GM12878 (cell line): Measurements from ENCODE around the gene OR10H4. TPM values are rescaled to one million over a fixed set of nuclear protein-coding genes. Genes with fewer than 3 reads are reported as not detected.

Experiments
- ATAC-seq: fragments of 200-7000 bp; cut with Tn5 transposase; 3 replicates; pipeline ENCODE4 v1.9.1; 2020; ENCODE audit warnings: mild to moderate bottlenecking, moderate library complexity
- BruUV-seq: library from RNA; stranded (reverse); fragments of 400-500 nt; replicated peaks from 2 replicates; lab custom pipeline; 2021; lab: Mats Ljungman, UMichigan
- CTCF ChIA-PET: fragments of 300-600 bp; sonication (Branson Sonifier 250); formaldehyde crosslinking; extraction: SDS; loops from one replicate; lab custom pipeline; 2021; ENCODE audit warnings: inconsistent platforms; lab: Yijun Ruan, JAX
- POLR2A ChIA-PET: fragments of 350-600 bp; formaldehyde crosslinking; extraction: SDS; loops from one replicate; lab custom pipeline; 2021; ENCODE audit warnings: inconsistent platforms; lab: Charles Lee
- RAD21 ChIA-PET: fragments of 300-600 bp; sonication (Branson Sonifier 250); formaldehyde crosslinking; loops from one replicate; lab custom pipeline; 2023; ENCODE audit warnings: antibody characterized with exemption; ENCODE audit not compliant: unreplicated experiment; lab: Charles Lee
- SMC1A ChIA-PET: fragments of 300-600 bp; sonication (Branson Sonifier 250); formaldehyde crosslinking; loops from one replicate; lab custom pipeline; 2023; ENCODE audit not compliant: unreplicated experiment, uncharacterized antibody; lab: Charles Lee
- DNase-seq: peaks from one replicate; pipeline ENCODE4 v3.0.0-alpha.2; 2011; ENCODE audit warnings: low read depth, low spot score
- FAIRE-seq: peaks from 3 replicates; lab custom pipeline; 2011; peaks lifted over from hg19 to GRCh38; lab: Jason Lieb, UNC
- H2AFZ ChIP-seq: 2 replicates; pipeline ENCODE4 v1.6.0; 2011; ENCODE audit warnings: low read depth, low read length, control low read depth; ENCODE audit not compliant: control insufficient read depth
- H3K27ac ChIP-seq: 2 replicates; pipeline ENCODE4 v1.5.1; 2011; ENCODE audit warnings: control low read depth; ENCODE audit not compliant: control insufficient read depth, insufficient read depth
- H3K27me3 ChIP-seq, 2 experiments: replicated peaks in 1 of 2; 2 replicates each; pipeline versions ENCODE4 v1.6.0 to v1.6.1; 2011; ENCODE audit warnings: low read length in 1 of 2; ENCODE audit not compliant: control insufficient read depth in 2 of 2, insufficient read depth in 2 of 2
- H3K36me3 ChIP-seq, 2 experiments: 2 replicates each; pipeline ENCODE4 v1.5.1; 2011; ENCODE audit warnings: low read length in 1 of 2; ENCODE audit not compliant: control insufficient read depth in 2 of 2, insufficient read depth in 2 of 2
- H3K4me1 ChIP-seq: 2 replicates; pipeline ENCODE4 v1.6.1; 2011; ENCODE audit warnings: mild to moderate bottlenecking, low read length, moderate library complexity, mixed read lengths; ENCODE audit not compliant: control insufficient read depth, insufficient read depth
- H3K4me2 ChIP-seq: 2 replicates; pipeline ENCODE4 v1.6.0; 2011; ENCODE audit warnings: control low read depth; ENCODE audit not compliant: control insufficient read depth, insufficient read depth
- H3K4me3 ChIP-seq: fragments of 200-600 bp; sonication (generic); 2 replicates; pipeline ENCODE4 v1.5.1; 2016
- H3K79me2 ChIP-seq: 2 replicates; pipeline ENCODE4 v1.6.0; 2011; ENCODE audit warnings: low read length; ENCODE audit not compliant: control insufficient read depth, insufficient read depth
- H3K9ac ChIP-seq: 2 replicates; pipeline ENCODE4 v1.8.0; 2011; ENCODE audit warnings: low read length, control low read depth, mixed read lengths; ENCODE audit not compliant: control insufficient read depth, insufficient read depth
- H3K9me3 ChIP-seq: replicated peaks from 3 replicates; pipeline ENCODE4 v1.5.1; 2011; ENCODE audit warnings: mild to moderate bottlenecking, low read length; ENCODE audit not compliant: control insufficient read depth, insufficient read depth
- H4K20me1 ChIP-seq: 2 replicates; pipeline ENCODE4 v1.6.0; 2011; ENCODE audit not compliant: control insufficient read depth, insufficient read depth
- BMI1 ChIP-seq: fragments of 450-650 bp; IDR thresholded peaks from 2 replicates; pipeline ENCODE4 v1.6.1; 2016; ENCODE audit warnings: mild to moderate bottlenecking, moderate library complexity, borderline replicate concordance
- CREB1 ChIP-seq: IDR thresholded peaks from 2 replicates; pipeline ENCODE4 v1.6.1; 2012; ENCODE audit warnings: low read depth, mild to moderate bottlenecking, inconsistent platforms
- EZH2 ChIP-seq: IDR thresholded peaks from 2 replicates; pipeline ENCODE4 v1.6.1; 2012; ENCODE audit warnings: low read depth, mild to moderate bottlenecking, control low read depth, inconsistent platforms, low read length, borderline replicate concordance; ENCODE audit not compliant: control insufficient read depth
- FOS ChIP-seq: IDR thresholded peaks from 3 replicates; pipeline ENCODE4 v1.6.1; 2011; ENCODE audit warnings: borderline replicate concordance; ENCODE audit not compliant: insufficient read length; ENCODE audit errors: extremely low read depth
- HDAC2 ChIP-seq: fragments of 200-600 bp; sonication (generic); IDR thresholded peaks from 2 replicates; pipeline ENCODE4 v1.6.1; 2017
- HDGF ChIP-seq: fragments of 450-650 bp; IDR thresholded peaks from 2 replicates; pipeline ENCODE4 v1.6.1; 2016; ENCODE audit warnings: antibody characterized with exemption
- NFIC ChIP-seq: IDR thresholded peaks from 2 replicates; pipeline ENCODE4 v1.6.1; 2012; ENCODE audit warnings: low read depth, mild to moderate bottlenecking, inconsistent platforms, low read length, moderate library complexity
- NRF1 ChIP-seq: conservative IDR thresholded peaks from 2 replicates; pipeline ENCODE4 v1.6.1; 2011; ENCODE audit warnings: mild to moderate bottlenecking, low read depth, low read length, improper control_type of control experiment
- PAX5 ChIP-seq: IDR thresholded peaks from 2 replicates; pipeline ENCODE4 v1.6.1; 2011; ENCODE audit warnings: low read depth, low read length, borderline replicate concordance
- POLR2AphosphoS2 ChIP-seq: IDR thresholded peaks from 2 replicates; pipeline ENCODE4 v1.6.1; 2011; ENCODE audit warnings: low read depth, mild to moderate bottlenecking, low read length, improper control_type of control experiment, moderate library complexity
- POLR2AphosphoS5 ChIP-seq: IDR thresholded peaks from 2 replicates; pipeline ENCODE4 v1.6.1; 2011; ENCODE audit warnings: mild to moderate bottlenecking, low read length, inconsistent platforms
- SMARCA5 ChIP-seq: fragments of 450-650 bp; IDR thresholded peaks from 2 replicates; pipeline ENCODE4 v1.6.1; 2017; ENCODE audit warnings: mild to moderate bottlenecking
- SP1 ChIP-seq: IDR thresholded peaks from one replicate; pipeline ENCODE4 v1.6.1; 2011; ENCODE audit warnings: low read depth, low read length
- SUZ12 ChIP-seq: fragments of 200-600 bp; sonication (generic); IDR thresholded peaks from one replicate; pipeline ENCODE4 v1.6.1; 2018; ENCODE audit warnings: antibody characterized with exemption, mild to moderate bottlenecking; ENCODE audit not compliant: unreplicated experiment
- YBX1 ChIP-seq: fragments of 450-650 bp; IDR thresholded peaks from 2 replicates; pipeline ENCODE4 v1.6.1; 2016; ENCODE audit warnings: antibody characterized with exemption
- WGBS: methylation state at CpG from one replicate; pipeline ENCODE4 v1.1.6; 2016; ENCODE audit warnings: low lambda C conversion rate; ENCODE audit not compliant: insufficient replicate concordance, insufficient coverage; ENCODE audit errors: missing lambda C conversion rate; 5-methylcytosine and 5-hydroxymethylcytosine counted together
- in situ Hi-C: fragments of 300-500 bp; cut with MboI; formaldehyde crosslinking; loops from 9 replicates; pipeline ENCODE4 v1.14.3; 2018; ENCODE audit warnings: mixed read lengths
- intact Hi-C: fragments of 100-400 bp; cut with micrococcal nuclease; formaldehyde crosslinking; loops from one replicate; pipeline ENCODE4 v1.14.2; 2022; ENCODE audit not compliant: unreplicated experiment
- polyA plus RNA-seq, 11 experiments: library from polyadenylated mRNA; depleted of rRNA in 4 of 11; unstranded in 6 of 11; stranded (reverse) in 5 of 11; fragments of >200 nt; fragmentation: Nextera tagmentation in 4 of 11; fragmentation: Illumina TruSeq in 1 of 11; extraction: Ambion mirVana in 4 of 11; extraction: Trizol in 1 of 11; gene quantifications; 1 replicate in 1 of 11; 2 replicates in 10 of 11; pipeline versions ENCODE4 v1.2.1 to v1.2.3, GENCODE V29; 2011 to 2016; ENCODE audit warnings: inconsistent platforms in 2 of 11, missing spikeins in 2 of 11, low read depth in 1 of 11
- total RNA-seq, 4 experiments: library from RNA; depleted of rRNA in 3 of 4; stranded (reverse); fragments of >200 nt in 3 of 4; fragmentation: Illumina TruSeq in 1 of 4; extraction: Trizol in 1 of 4; gene quantifications; 2 replicates each; pipeline versions ENCODE4 v1.2.1 to v1.2.3, GENCODE V29; 2013 to 2021
- TF ChIP-seq, protein P1 (sequence below): fragments of 450-650 bp; IDR thresholded peaks from 2 replicates; pipeline ENCODE4 v1.6.1; 2016; ENCODE audit warnings: mild to moderate bottlenecking
- TF ChIP-seq, protein P2 (sequence below): fragments of 450-650 bp; IDR thresholded peaks from 2 replicates; pipeline ENCODE4 v1.6.1; 2018; ENCODE audit warnings: mild to moderate bottlenecking, low read depth, moderate library complexity; ENCODE audit not compliant: partially characterized antibody

OR10H4 gene
- total and polyA plus RNA-seq, 10 of the 15 experiments (the other 5 are each of a cell fraction or from before 2014, with no cell fraction given), result not detected

- H3K4me3 ChIP-seq, result no peak overlapping the region
- H3K79me2 ChIP-seq, result no peaks in the 10 kb centered on the region
- intact Hi-C loops, result no loop called here
- POLR2A ChIA-PET, result no interaction called here
- H3K9me3 ChIP-seq, result peaks cover 2% of the 10 kb centered on the region; the same call in 1 of the 3 replicates
- CTCF ChIA-PET, result no interaction called here
- H3K36me3 ChIP-seq, result no peaks in the 10 kb centered on the region
- in situ Hi-C loops, result no loop called here
- no peak for ATAC-seq
- no peak overlapping the region for H2AFZ ChIP-seq
- no peaks in the 10 kb centered on the region for H4K20me1 ChIP-seq
- SMC1A ChIA-PET, result no interaction called here
- no peak overlapping the region for H3K27ac ChIP-seq
- RAD21 ChIA-PET, result no interaction called here
- TF ChIP-seq YBX1 (no peak), PAX5 (no peak), EZH2 (no peak), SMARCA5 (no peak), SUZ12 (no peak), HDAC2 (no peak), NRF1 (no peak)
- TF ChIP-seq, all 136 proteins: peak for 0
- H3K9ac ChIP-seq, result no peak overlapping the region
- H3K4me2 ChIP-seq, result no peak overlapping the region
- FAIRE-seq (no peak), DNase-seq (no peak)
- no TSS peak for BruUV-seq
- peaks cover 6% of the 10 kb centered on the region for H3K4me1 ChIP-seq
- no peaks in the 10 kb centered on the region for H3K27me3 ChIP-seq
- WGBS, result 24% methylated on average over 6 of the region's 6 CpGs
Measured at GRCh38 chr19:15995536-15995935, 46.7 kb downstream of the OR10H4 start.

DNA sequence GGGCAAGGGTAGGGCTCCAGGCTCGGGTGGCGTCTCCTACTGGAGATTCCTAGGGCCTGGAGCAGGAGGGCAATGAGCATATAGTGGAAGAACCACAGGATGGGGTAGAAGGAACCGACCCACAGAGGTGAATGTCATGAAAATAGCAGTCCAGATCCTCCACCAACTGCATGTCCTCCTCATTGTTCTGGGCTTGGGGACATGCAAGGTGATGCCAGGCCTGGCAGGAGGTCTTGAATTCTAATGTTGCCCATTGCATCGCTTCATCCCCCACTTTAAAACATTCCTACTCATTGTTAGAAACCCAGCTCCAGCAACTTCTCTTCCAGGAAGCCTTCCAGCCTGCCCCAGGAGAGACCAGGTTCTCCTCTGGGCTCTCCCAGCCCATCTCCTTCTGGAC is 49.4 kb downstream of the OR10H4 start:
- Histone ChIP-seq H3K4me3 (no peak overlapping the region), H3K9me3 (peaks cover 2% of the 10 kb centered on the region; the same call in 1 of the 3 replicates), H3K9ac (no peak overlapping the region), H3K79me2 (no peaks in the 10 kb centered on the region), H4K20me1 (no peaks in the 10 kb centered on the region), H3K4me1 (peaks cover 28% of the 10 kb centered on the region), H3K27me3 (no peaks in the 10 kb centered on the region), H3K36me3 (no peaks in the 10 kb centered on the region), H2AFZ (no peak overlapping the region), H3K27ac (no peak overlapping the region), H3K4me2 (no peak overlapping the region)
- BruUV-seq, result no TSS peak
- no peak for FAIRE-seq
- in situ Hi-C loops, result no loop called here
- DNase-seq, result no peak
- intact Hi-C loops, result no loop called here
- CTCF ChIA-PET, result no interaction called here
- RAD21 ChIA-PET, result no interaction called here
- SMC1A ChIA-PET, result no interaction called here
- POLR2A ChIA-PET, result no interaction called here
- no peak for ATAC-seq
- 40% methylated on average over 4 of the region's 4 CpGs for WGBS
- TF ChIP-seq, protein P1, sequence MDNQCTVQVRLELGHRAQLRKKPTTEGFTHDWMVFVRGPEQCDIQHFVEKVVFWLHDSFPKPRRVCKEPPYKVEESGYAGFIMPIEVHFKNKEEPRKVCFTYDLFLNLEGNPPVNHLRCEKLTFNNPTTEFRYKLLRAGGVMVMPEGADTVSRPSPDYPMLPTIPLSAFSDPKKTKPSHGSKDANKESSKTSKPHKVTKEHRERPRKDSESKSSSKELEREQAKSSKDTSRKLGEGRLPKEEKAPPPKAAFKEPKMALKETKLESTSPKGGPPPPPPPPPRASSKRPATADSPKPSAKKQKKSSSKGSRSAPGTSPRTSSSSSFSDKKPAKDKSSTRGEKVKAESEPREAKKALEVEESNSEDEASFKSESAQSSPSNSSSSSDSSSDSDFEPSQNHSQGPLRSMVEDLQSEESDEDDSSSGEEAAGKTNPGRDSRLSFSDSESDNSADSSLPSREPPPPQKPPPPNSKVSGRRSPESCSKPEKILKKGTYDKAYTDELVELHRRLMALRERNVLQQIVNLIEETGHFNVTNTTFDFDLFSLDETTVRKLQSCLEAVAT, result no peak
- TF ChIP-seq NFIC (no peak), POLR2AphosphoS5 (no peak), FOS (no peak), HDGF (no peak), BMI1 (no peak), CREB1 (no peak), SP1 (no peak), POLR2AphosphoS2 (no peak)
- TF ChIP-seq, protein P2, sequence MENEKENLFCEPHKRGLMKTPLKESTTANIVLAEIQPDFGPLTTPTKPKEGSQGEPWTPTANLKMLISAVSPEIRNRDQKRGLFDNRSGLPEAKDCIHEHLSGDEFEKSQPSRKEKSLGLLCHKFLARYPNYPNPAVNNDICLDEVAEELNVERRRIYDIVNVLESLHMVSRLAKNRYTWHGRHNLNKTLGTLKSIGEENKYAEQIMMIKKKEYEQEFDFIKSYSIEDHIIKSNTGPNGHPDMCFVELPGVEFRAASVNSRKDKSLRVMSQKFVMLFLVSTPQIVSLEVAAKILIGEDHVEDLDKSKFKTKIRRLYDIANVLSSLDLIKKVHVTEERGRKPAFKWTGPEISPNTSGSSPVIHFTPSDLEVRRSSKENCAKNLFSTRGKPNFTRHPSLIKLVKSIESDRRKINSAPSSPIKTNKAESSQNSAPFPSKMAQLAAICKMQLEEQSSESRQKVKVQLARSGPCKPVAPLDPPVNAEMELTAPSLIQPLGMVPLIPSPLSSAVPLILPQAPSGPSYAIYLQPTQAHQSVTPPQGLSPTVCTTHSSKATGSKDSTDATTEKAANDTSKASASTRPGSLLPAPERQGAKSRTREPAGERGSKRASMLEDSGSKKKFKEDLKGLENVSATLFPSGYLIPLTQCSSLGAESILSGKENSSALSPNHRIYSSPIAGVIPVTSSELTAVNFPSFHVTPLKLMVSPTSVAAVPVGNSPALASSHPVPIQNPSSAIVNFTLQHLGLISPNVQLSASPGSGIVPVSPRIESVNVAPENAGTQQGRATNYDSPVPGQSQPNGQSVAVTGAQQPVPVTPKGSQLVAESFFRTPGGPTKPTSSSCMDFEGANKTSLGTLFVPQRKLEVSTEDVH, result no peak
